Kidney glomerular epithelial cell (primary cell): ENCODE data around the gene ARSG.

Source experiments
- DNase-seq: peaks from one replicate; lab custom pipeline; 2025; lab: John Stamatoyannopoulos, UW

The ARSG gene

DNA sequence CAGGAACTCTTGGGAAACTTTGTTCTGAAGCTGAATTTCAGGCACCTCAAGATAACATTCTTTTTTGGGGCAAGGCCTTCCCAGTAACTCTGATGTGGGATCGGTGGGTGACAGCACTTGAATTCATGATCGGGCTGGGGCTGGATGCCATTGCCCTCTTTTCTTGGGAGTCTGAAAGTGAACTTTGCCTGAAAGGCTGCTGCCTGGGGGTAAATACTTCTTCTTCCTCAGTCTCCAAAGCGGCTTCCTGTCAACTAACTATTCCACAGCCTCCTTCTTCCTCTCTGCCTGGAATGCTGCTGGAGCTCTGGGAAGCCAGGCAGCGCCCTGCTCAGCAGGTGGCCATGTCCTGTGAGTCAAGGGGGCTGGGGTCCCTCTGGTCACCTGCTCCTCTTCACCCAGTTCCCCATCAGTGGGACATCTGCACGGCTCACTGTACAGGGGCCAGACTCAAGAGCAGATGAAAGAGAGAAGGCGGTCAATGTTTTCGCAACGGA is 86.5 kb downstream of the ARSG start:
- no peak for DNase-seq

DNA sequence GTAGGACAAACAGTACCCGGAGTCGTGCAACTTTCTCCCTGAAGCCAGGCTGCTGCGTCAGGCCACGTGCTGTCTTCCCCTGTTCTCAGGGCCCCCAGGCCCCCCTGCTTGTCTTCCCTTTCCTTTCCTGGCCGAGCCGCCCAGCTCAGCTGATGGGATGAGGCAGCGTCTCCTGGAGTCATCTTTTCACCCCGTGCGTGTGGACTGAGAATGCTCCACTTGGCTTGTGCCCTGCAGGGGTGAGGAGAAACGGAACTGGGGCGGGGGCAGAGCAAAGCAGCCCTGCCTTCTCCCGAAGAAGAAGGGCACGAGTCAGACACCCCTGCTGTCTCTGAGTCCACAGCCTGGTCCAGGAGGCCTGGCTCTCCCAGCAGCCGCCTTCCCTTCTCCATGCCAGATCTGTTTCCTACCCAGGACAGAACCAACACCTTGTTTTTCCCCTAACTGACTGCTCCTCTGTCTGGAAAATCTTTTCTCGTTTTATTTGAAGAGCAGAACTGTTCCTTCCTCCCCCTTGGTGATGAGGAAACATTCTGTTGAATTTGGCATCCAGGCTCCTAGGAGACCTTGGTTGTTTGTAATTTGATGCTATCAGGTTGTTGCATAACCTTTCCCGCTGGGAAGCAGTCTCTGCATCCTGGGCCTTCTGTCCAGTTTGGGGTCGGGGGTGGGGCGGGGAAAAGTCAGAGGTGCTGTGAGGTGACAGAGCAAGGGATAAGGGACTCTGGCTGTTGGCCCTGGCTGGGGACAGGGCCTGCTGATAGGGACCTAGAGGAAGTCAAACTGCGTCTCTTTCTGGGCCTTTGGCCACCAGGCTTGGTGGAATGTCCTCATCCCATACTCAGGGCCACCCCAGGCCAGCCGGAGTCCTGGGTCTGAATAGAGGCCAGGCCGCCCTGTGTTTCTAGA is 87.2 kb downstream of the ARSG start:
- peak; percentile 32 for DNase-seq

- DNase-seq = no peak
These were observed 87.8 kb downstream of the ARSG start for GRCh38 chr17:68379177-68379510.

DNA sequence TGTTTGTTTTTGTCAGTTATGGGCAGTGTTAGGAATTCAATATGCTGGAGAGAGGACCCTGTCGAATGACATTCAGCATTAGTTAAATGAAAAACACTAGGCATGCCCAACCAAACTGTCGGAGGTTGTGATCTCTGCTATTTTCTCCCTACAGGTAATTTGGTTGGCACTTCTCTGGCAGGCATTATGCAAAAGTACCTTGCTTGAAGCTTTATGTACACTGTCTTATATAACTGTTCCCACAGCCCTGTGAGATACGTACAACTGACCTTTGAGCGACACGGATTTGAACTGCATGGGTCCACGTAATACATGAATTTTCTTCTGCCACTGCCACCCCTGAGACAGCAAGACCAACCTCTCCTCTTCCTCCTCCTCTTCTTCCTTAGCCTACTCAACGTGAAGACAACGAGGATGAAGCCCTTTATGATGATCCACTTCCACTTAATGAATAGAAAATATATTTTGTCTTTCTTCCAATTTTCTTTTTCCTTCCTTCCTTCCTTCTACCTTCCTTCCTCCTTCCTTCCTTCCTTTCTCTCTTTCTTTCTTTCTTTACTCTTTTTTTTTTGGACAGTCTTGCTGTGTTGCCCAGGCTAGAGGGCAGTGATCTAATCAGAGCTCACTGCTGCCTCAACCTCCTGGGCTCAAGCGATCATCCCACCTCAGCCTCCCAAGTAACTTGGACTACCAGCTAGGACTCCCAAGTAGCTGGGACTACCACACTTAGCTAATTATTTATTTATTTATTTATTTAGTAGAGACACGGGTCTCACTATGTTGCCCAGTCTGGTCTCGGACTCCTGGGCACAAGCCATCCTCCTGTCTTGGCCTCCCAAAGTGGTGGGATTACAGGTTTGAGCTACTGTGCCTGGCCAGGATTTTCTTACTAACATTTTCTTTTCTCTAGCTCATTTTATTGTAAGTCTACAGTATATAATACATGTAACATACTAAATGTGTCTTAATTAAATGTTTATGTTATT is 88.7 kb downstream of the ARSG start:
- no peak for DNase-seq

DNA sequence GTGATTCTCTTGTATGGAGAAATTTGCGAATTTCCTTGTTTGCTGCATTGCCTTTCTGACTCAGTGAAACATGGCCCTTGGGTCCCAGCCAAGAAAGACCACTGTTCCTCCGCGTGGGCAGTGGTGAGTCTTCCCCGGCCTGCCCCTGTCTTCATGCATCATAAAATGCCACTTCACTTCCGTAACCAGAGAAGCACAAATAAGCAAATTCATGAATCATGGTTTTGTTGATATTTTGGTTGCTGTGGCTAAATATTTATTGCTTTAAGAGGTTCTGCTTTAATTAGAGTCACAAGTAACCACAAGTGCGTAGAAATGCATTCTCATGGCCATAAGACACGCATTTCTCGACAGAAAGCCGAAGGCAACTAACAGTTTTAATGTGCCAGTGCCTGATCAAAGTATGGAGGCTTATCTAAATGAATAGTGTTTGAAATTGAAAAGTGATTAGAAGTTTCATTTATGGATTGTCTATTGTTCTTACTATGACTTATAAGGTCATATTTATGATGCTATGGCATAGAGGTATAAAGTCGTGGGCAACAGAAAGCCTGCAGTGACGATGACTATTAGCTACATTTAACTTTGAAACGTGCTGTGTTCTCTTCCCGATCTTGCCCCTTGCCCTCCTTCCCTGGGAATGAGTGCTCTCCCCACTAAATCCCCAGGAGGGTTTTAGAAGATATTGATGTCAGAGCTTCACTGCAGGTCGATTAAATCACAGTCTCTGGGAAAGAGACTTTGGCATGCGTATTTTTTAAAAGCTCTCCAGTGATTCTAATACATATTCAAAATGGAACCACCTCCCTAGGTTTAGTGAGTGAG is 90.0 kb downstream of the ARSG start:
- peak; percentile 86 for DNase-seq

GRCh38 chr17:68382582-68383085 is 91.3 kb downstream of the ARSG start:
- peak; percentile 3 for DNase-seq

GRCh38 chr17:68383120-68383442 is 91.8 kb downstream of the ARSG start:
- DNase-seq = no peak

GRCh38 chr17:68383443-68384321 is 92.4 kb downstream of the ARSG start:
- no peak for DNase-seq

DNA sequence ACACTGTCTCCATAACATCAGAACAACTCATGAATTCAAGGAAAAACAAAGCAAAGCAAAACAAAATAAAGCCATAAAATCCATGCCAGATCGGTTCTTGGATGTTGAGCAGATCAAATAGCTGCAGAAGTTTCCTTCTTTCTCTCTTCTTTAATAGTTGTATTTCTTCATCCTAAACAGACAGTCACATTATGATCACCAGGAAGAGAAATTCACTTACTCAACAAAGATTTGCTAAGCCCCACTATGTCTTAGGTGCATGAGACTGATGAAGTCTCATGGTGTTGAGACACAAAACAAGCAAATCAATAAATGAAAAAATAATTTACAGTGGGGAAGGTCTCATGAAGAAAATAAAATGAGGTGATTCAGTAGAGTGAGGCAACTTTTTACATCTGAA is 93.2 kb downstream of the ARSG start:
- no peak for DNase-seq

GRCh38 chr17:68384941-68385340 is 93.6 kb downstream of the ARSG start:
- no peak for DNase-seq

- no peak for DNase-seq
These were observed 94.4 kb downstream of the ARSG start for GRCh38 chr17:68385490-68386215.

DNA sequence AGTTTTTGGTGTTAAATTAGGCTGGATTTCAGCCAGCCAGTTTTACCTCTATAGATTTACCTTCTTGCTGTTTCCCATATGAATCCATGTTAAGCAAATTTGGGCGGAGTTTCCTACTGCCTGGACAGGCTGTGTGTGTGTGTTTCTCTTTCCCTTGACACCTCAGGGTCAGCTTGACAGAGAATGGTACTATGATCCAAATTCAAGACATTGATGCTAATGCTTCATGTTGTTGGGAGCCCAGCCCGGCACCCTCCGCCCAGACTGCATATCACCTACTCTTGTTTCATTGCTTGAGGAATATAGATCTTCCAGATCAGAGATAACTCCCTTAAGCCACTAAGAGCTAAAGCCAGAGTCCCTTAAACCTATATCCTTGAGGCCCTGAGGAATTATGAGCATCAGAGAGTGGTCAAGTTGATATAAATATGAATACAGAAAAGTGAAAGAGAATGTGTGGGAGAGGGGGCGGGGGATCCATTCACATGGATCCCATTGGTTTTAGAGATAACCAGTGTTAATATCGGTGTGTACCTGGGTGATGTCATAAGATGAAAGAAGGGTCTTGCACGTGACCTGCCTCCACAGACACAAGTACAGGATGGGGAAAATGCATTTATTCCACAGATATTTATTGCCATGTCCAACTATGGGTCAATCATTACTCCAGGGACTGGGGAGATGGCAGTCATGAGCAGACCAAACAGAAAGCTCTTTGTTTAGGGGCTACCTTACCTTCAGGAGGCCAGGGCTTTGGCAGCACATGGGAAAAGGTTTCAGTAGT is 96.3 kb downstream of the ARSG start:
- no peak for DNase-seq

GRCh38 chr17:68389041-68389440 is 97.7 kb downstream of the ARSG start:
- no peak for DNase-seq

- DNase-seq = no peak
These were observed 99.7 kb downstream of the ARSG start for GRCh38 chr17:68390888-68391545.

DNA sequence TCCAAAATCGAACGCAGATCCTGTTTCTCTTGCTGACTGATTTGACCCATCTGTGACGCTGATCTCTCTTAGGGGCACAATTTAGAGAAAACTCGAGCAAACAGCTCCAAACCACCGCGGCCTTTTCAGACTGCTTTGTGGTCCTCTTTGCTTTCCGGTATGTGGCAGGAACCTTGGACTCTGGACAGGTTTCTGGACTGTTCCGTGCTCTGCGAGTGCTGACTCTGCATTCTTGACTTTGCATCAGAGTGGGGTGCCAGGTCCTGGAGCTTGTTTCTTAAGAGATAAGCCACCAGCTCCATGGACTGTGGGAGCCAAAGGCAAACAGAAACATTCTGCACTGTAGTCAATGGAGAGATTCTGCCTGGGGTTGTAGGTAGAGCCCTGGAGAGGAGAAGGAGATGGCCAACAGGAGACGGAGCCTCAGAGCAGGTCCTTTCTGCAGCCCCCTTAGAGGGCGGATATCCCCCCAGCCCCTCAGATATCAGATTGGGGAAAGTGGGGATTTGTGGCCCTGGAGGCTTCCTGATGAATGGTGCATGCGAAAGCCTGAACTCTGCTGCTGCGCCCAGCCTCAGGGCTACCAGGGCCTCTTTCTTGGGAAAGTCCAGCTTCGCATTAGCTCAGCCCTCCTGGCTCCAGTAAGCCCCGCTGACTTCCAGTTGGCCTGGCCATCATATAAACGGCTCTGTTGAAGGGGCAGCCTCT is 100.4 kb downstream of the ARSG start:
- DNase-seq = no peak

GRCh38 chr17:68394608-68395331 is 103.5 kb downstream of the ARSG start:
- no peak for DNase-seq
